HepG2 (cell line): ENCODE results near the gene HSD17B2. TPM values are rescaled to one million over a fixed set of nuclear protein-coding genes. Genes with fewer than 3 reads are reported as not detected.

Source experiments
- ATAC-seq: fragments of 200-7000 bp; cut with Tn5 transposase; 3 replicates; pipeline ENCODE4 v1.9.1; 2020; ENCODE audit warnings: mild to moderate bottlenecking, moderate library complexity
- BruUV-seq: library from RNA; stranded (reverse); fragments of 400-500 nt; replicated peaks from 2 replicates; lab custom pipeline; 2021; lab: Mats Ljungman, UMichigan
- CTCF ChIA-PET: fragments of 300-600 bp; formaldehyde crosslinking; extraction: SDS; loops from one replicate; lab custom pipeline; 2021; ENCODE audit warnings: low total read pairs, inconsistent platforms, low intra/inter-chr PET ratio; lab: Yijun Ruan, JAX
- POLR2A ChIA-PET: fragments of 350-600 bp; sonication (Branson Sonifier 250); formaldehyde crosslinking; loops from one replicate; lab custom pipeline; 2020; ENCODE audit warnings: antibody characterized with exemption, inconsistent platforms; lab: Yijun Ruan, JAX
- DNase-seq: peaks from one replicate; pipeline ENCODE4 v3.0.0-alpha.2; 2015; ENCODE audit warnings: low spot score
- FAIRE-seq: peaks from 3 replicates; lab custom pipeline; 2011; peaks lifted over from hg19 to GRCh38; lab: Jason Lieb, UNC
- H2AFZ ChIP-seq: one replicate; pipeline ENCODE4 v1.6.1; 2011; ENCODE audit warnings: low read length, inconsistent platforms
- H3K27ac ChIP-seq: fragments of 300-600 bp; 3 replicates; pipeline ENCODE4 v1.8.0; 2011; ENCODE audit warnings: mixed run types, mild to moderate bottlenecking, mixed read lengths, low read length, inconsistent platforms; ENCODE audit not compliant: insufficient read depth; ENCODE audit errors: extremely low read length
- H3K27me3 ChIP-seq, 2 experiments: fragments of 200-600 bp in 1 of 2; 2 replicates in 1 of 2; 3 replicates in 1 of 2; pipeline versions ENCODE4 v1.6.0 to v1.8.0; 2011; ENCODE audit warnings: low read length in 2 of 2, mild to moderate bottlenecking in 2 of 2, moderate library complexity in 2 of 2, inconsistent platforms in 1 of 2; ENCODE audit not compliant: insufficient read depth in 2 of 2, control insufficient read depth in 1 of 2
- H3K36me3 ChIP-seq, 2 experiments: fragments of 200-600 bp in 1 of 2; replicated peaks in 1 of 2; 2 replicates in 1 of 2; 3 replicates in 1 of 2; pipeline versions ENCODE4 v1.5.1 to v1.8.0; 2011; ENCODE audit warnings: low read length in 2 of 2, inconsistent platforms in 1 of 2; ENCODE audit not compliant: insufficient read depth in 2 of 2, control insufficient read depth in 1 of 2
- H3K4me1 ChIP-seq: 2 replicates; pipeline ENCODE4 v1.5.1; 2012; ENCODE audit warnings: low read length, inconsistent platforms; ENCODE audit not compliant: insufficient read depth
- H3K4me2 ChIP-seq: 2 replicates; pipeline ENCODE4 v1.6.0; 2011; ENCODE audit warnings: low read depth, low read length, inconsistent platforms
- H3K4me3 ChIP-seq, 3 experiments: fragments of 200-600 bp in 1 of 3; sonication (generic), shearing (Covaris generic) in 1 of 3; replicated peaks in 1 of 3; 2 replicates each; pipeline ENCODE4 v1.5.1; 2011 to 2016; ENCODE audit warnings: low read length in 3 of 3, inconsistent platforms in 2 of 3, low read depth in 2 of 3, mild to moderate bottlenecking in 2 of 3, control low read depth in 1 of 3, mixed read lengths in 1 of 3; ENCODE audit not compliant: insufficient read depth in 1 of 3
- H3K79me2 ChIP-seq: one replicate; pipeline ENCODE4 v1.6.1; 2011; ENCODE audit warnings: low read length, inconsistent platforms; ENCODE audit not compliant: insufficient read depth
- H3K9ac ChIP-seq: 2 replicates; pipeline ENCODE4 v1.6.0; 2011; ENCODE audit warnings: mild to moderate bottlenecking, low read depth, low read length, inconsistent platforms; ENCODE audit not compliant: insufficient read depth
- H3K9me3 ChIP-seq: 2 replicates; pipeline ENCODE4 v1.5.1; 2012; ENCODE audit warnings: mild to moderate bottlenecking, low read length
- H4K20me1 ChIP-seq: 2 replicates; pipeline ENCODE4 v1.6.0; 2011; ENCODE audit warnings: inconsistent platforms, mild to moderate bottlenecking, low read length, moderate library complexity; ENCODE audit not compliant: insufficient read depth
- ARNTL ChIP-seq: sonication (generic); formaldehyde crosslinking; IDR thresholded peaks from 2 replicates; pipeline ENCODE4 v1.4.0; 2020; ENCODE audit warnings: mild to moderate bottlenecking, missing genetic modification reagents
- EHMT2 ChIP-seq: fragments of 200-600 bp; sonication (generic); IDR thresholded peaks from 2 replicates; pipeline ENCODE4 v1.7.0; 2017; ENCODE audit warnings: antibody characterized with exemption, low read depth, low read length, borderline replicate concordance
- GABPA ChIP-seq, 2 experiments: IDR thresholded peaks; 2 replicates each; pipeline ENCODE4 v1.6.1; 2011 to 2016; ENCODE audit warnings: low read depth in 2 of 2, low read length in 1 of 2, missing biosample characterization in 1 of 2, missing genetic modification characterization in 1 of 2
- KAT2B ChIP-seq: fragments of 150-350 bp; IDR thresholded peaks from 2 replicates; pipeline ENCODE4 v1.6.1; 2014; ENCODE audit warnings: low read depth, low read length, borderline replicate concordance
- MTERF4 ChIP-seq: sonication (generic); formaldehyde crosslinking; IDR thresholded peaks from 2 replicates; pipeline ENCODE4 v1.8.0; 2023; ENCODE audit warnings: mild to moderate bottlenecking, missing genetic modification reagents
- SSRP1 ChIP-seq: IDR thresholded peaks from 2 replicates; pipeline ENCODE4 v1.6.1; 2016; ENCODE audit warnings: control low read depth
- ZMYM2 ChIP-seq: sonication (generic); formaldehyde crosslinking; IDR thresholded peaks from 2 replicates; pipeline ENCODE4 v1.8.0; 2022; ENCODE audit warnings: mild to moderate bottlenecking, missing genetic modification reagents
- ZNF143 ChIP-seq: sonication (generic); formaldehyde crosslinking; IDR thresholded peaks from 2 replicates; pipeline ENCODE4 v1.4.0; 2020; ENCODE audit warnings: missing genetic modification reagents
- ZNF160 ChIP-seq: sonication (generic); formaldehyde crosslinking; IDR thresholded peaks from 2 replicates; pipeline ENCODE4 v1.8.0; 2022; ENCODE audit warnings: mild to moderate bottlenecking, inconsistent platforms, missing genetic modification reagents
- ZNF260 ChIP-seq: sonication (generic); formaldehyde crosslinking; IDR thresholded peaks from 2 replicates; pipeline ENCODE4 v1.4.0; 2020; ENCODE audit warnings: missing genetic modification reagents, low read depth, mild to moderate bottlenecking, borderline replicate concordance
- ZNF354B ChIP-seq: sonication (generic); formaldehyde crosslinking; IDR thresholded peaks from 2 replicates; pipeline ENCODE4 v1.8.0; 2022; ENCODE audit warnings: mild to moderate bottlenecking, missing genetic modification reagents
- ZNF552 ChIP-seq: sonication (generic); formaldehyde crosslinking; IDR thresholded peaks from 2 replicates; pipeline ENCODE4 v1.9.0; 2022; ENCODE audit warnings: missing genetic modification reagents, mild to moderate bottlenecking, borderline replicate concordance
- ZNF747 ChIP-seq: sonication (generic); formaldehyde crosslinking; IDR thresholded peaks from 2 replicates; pipeline ENCODE4 v1.8.1; 2023; ENCODE audit warnings: missing genetic modification reagents, mild to moderate bottlenecking, borderline replicate concordance
- ZNF766 ChIP-seq: sonication (generic); formaldehyde crosslinking; IDR thresholded peaks from 2 replicates; pipeline ENCODE4 v1.5.0; 2020; ENCODE audit warnings: missing genetic modification reagents, borderline replicate concordance
- WGBS: methylation state at CpG from one replicate; pipeline ENCODE4 v1.1.6; 2017; ENCODE audit warnings: low lambda C conversion rate; 5-methylcytosine and 5-hydroxymethylcytosine counted together
- in situ Hi-C: cut with HindIII; loops from 2 replicates; pipeline ENCODE4 v1.10.0; 2017; ENCODE audit warnings: low pct_unique_long_range_greater_than_20kb; ENCODE audit not compliant: extremely low pct_ligation_motif_present
- intact Hi-C: fragments of 100-400 bp; cut with micrococcal nuclease; formaldehyde crosslinking; loops from one replicate; pipeline ENCODE4 v1.10.0; 2022; ENCODE audit not compliant: unreplicated experiment
- polyA plus RNA-seq, 8 experiments: library from polyadenylated mRNA; depleted of rRNA in 3 of 8; stranded (reverse) in 7 of 8; unstranded in 1 of 8; fragments of >200 nt; fragmentation: Illumina TruSeq in 4 of 8; extraction: Trizol in 4 of 8; gene quantifications; 2 replicates each; pipeline versions ENCODE4 v1.2.1 to v1.2.3, GENCODE V29; 2011 to 2016; ENCODE audit warnings: low read depth in 4 of 8, missing spikeins in 1 of 8, mixed read lengths in 1 of 8; ENCODE audit not compliant: insufficient read depth in 1 of 8
- total RNA-seq, 5 experiments: library from RNA; depleted of rRNA; stranded (reverse); fragments of >200 nt; fragmentation: Illumina TruSeq; extraction: Trizol; gene quantifications; 2 replicates each; pipeline ENCODE4 v1.2.3, GENCODE V29; 2016; ENCODE audit warnings: low read depth in 1 of 5

The HSD17B2 gene
- total and polyA plus RNA-seq, 2 of the 13 experiments (the other 11 are each of a cell fraction or from before 2014, with no cell fraction given), result 26.3 to 69.3 TPM

DNA sequence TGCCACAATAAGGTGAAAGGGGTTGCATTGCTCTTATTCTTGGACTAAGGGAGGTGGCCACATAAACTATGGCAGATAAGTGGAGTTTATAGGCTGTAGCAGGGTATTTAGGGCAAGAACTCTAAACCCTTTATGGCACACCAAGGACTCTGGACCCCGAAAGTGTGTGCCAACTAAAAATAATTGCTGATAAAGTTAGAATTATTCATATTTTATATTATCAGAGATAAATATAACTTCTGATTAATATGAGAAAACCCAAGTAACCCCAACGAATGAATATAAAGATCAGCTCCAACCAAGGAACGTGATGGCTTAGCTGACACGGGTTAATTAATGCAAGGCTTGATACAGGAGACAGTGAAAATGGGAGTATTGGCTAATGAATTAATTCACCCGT, 15.0 kb upstream of the HSD17B2 start:
- no peaks in the 10 kb centered on the region; the same call in 1 of the 2 replicates for H3K4me1 ChIP-seq
- peaks cover 3% of the 10 kb centered on the region; the same call in 1 of the 2 replicates for H3K9me3 ChIP-seq
- no peak for DNase-seq
- POLR2A ChIA-PET, result no interaction called here
- 13% methylated on average over 5 of the region's 5 CpGs for WGBS
- H3K36me3 ChIP-seq, result no peaks in the 10 kb centered on the region; a peak in 1 of 5 replicates
- no peak for FAIRE-seq
- intact Hi-C loops, result no loop called here
- in situ Hi-C loops, result no loop called here
- BruUV-seq, result no TSS peak
- no peak for TF ChIP-seq MTERF4
- TF ChIP-seq ZNF143, result no peak
- no peak for TF ChIP-seq GABPA (IDR thresholded peaks at IDR 0.05; ENCODE audit: low read depth, low read length)
- no peak for TF ChIP-seq GABPA (CRISPR knock-in tag; IDR thresholded peaks at IDR 0.05; ENCODE audit: low read depth)
- TF ChIP-seq ZNF354B, result no peak
- no peak for TF ChIP-seq ZNF747 (CRISPR knock-in tag)
- TF ChIP-seq EHMT2, result no peak
- no peak for TF ChIP-seq ZNF260 (CRISPR knock-in tag)
- TF ChIP-seq KAT2B, result no peak
- TF ChIP-seq SSRP1 (CRISPR knock-in tag), result no peak
- no peak for TF ChIP-seq ZMYM2 (CRISPR knock-in tag)
- TF ChIP-seq ZNF552 (CRISPR knock-in tag), result no peak
- no peak for TF ChIP-seq ZNF766
- TF ChIP-seq ZNF160 (CRISPR knock-in tag), result no peak
- no peak for TF ChIP-seq ARNTL
- CTCF ChIA-PET, result no interaction called here
- H4K20me1 ChIP-seq, result no peaks in the 10 kb centered on the region
- H3K9ac ChIP-seq, result no peak overlapping the region
- peaks cover 1 to 33% of the 10 kb centered on the region in 2 experiments; a peak in 3 of 5 replicates for H3K27me3 ChIP-seq
- no peak overlapping the region for H2AFZ ChIP-seq
- H3K4me3 ChIP-seq, result no peak overlapping the region
- no peak overlapping the region for H3K4me2 ChIP-seq
- ATAC-seq, result no peak
- H3K79me2 ChIP-seq, result no peaks in the 10 kb centered on the region
- no peak overlapping the region for H3K27ac ChIP-seq
